ENCODE measurements around the gene DCPS. TPM values are rescaled to one million over a fixed set of nuclear protein-coding genes. Genes with fewer than 3 reads are reported as not detected.

DCPS gene
- total RNA-seq, 1 experiment from 2014 or later: 25.6 TPM

- TF ChIP-seq ATF3 (IDR thresholded peaks at IDR 0.05) (no peak), POLR2AphosphoS5 (IDR thresholded peaks at IDR 0.05; ENCODE audit: low read depth, low read length) (no peak), POLR2A (IDR thresholded peaks at IDR 0.05; ENCODE audit: borderline replicate concordance, extremely low read depth, insufficient read depth, insufficient read length) (no peak), RAD21 (IDR thresholded peaks at IDR 0.05; ENCODE audit: low read depth) (no peak), CBX3 (IDR thresholded peaks at IDR 0.05; ENCODE audit: low read depth) (no peak)
- ATAC-seq (no peak), DNase-seq (ENCODE audit: low read depth, low spot score) (no peak)
- Histone ChIP-seq H3K27me3 (ENCODE audit: insufficient read depth, low read length) (no peaks in the 10 kb centered on the region), H3K9ac (ENCODE audit: low read length) (no peak overlapping the region), H3K4me2 (ENCODE audit: low read length) (no peak overlapping the region), H4K20me1 (ENCODE audit: insufficient read depth) (no peaks in the 10 kb centered on the region), H3K4me3 (replicated peaks in 1 of 2; ENCODE audit: low read depth in 1 of 2, low read length in 2 of 2) (no peak overlapping the region), H3K9me2 (ENCODE audit: insufficient read depth) (no peaks in the 10 kb centered on the region), H3K4me1 (ENCODE audit: control insufficient read depth in 1 of 2, insufficient read depth in 2 of 2, low read length in 2 of 2) (peaks cover 0 to 6% of the 10 kb centered on the region in 2 experiments; a peak in 2 of 4 replicates), H3K27ac (ENCODE audit: low read depth, low read length) (no peak overlapping the region), H3K9me3 (ENCODE audit: control insufficient read depth in 1 of 2, insufficient read depth in 1 of 2, low read depth in 1 of 2, low read length in 2 of 2) (no peaks in the 10 kb centered on the region), H3K79me2 (ENCODE audit: insufficient read depth, low read length) (no peaks in the 10 kb centered on the region), H3K36me3 (ENCODE audit: control insufficient read depth in 1 of 2, insufficient read depth in 2 of 2, low read length in 2 of 2) (no peaks in the 10 kb centered on the region), H2AFZ (ENCODE audit: low read depth, low read length, poor library complexity, severe bottlenecking) (no peak overlapping the region)
- RAD21 ChIA-PET (ENCODE audit: low non-redundant PET in 1 of 2, low total read pairs in 2 of 2, uncharacterized antibody in 2 of 2, unreplicated experiment in 2 of 2): no interaction called here
- CTCF ChIA-PET: no interaction called here
- POLR2A ChIA-PET: no interaction called here
- intact Hi-C loops (cut with micrococcal nuclease): no loop called here
- BruUV-seq (replicated peaks): no TSS peak
Observed at GRCh38 chr11:126375726-126376125, 71.9 kb downstream of the DCPS start.

- Histone ChIP-seq H3K9me2 (ENCODE audit: insufficient read depth) (no peaks in the 10 kb centered on the region), H3K4me2 (ENCODE audit: low read length) (no peak overlapping the region), H3K9ac (ENCODE audit: low read length) (no peak overlapping the region), H3K27me3 (ENCODE audit: insufficient read depth, low read length) (no peaks in the 10 kb centered on the region), H2AFZ (ENCODE audit: low read depth, low read length, poor library complexity, severe bottlenecking) (no peak overlapping the region), H3K36me3 (ENCODE audit: control insufficient read depth in 1 of 2, insufficient read depth in 2 of 2, low read length in 2 of 2) (no peaks in the 10 kb centered on the region), H3K4me1 (ENCODE audit: control insufficient read depth in 1 of 2, insufficient read depth in 2 of 2, low read length in 2 of 2) (no peaks in the 10 kb centered on the region), H3K27ac (ENCODE audit: low read depth, low read length) (no peak overlapping the region), H3K79me2 (ENCODE audit: insufficient read depth, low read length) (no peaks in the 10 kb centered on the region), H3K4me3 (replicated peaks in 1 of 2; ENCODE audit: low read depth in 1 of 2, low read length in 2 of 2) (no peak overlapping the region), H3K9me3 (ENCODE audit: control insufficient read depth in 1 of 2, insufficient read depth in 1 of 2, low read depth in 1 of 2, low read length in 2 of 2) (no peaks in the 10 kb centered on the region), H4K20me1 (ENCODE audit: insufficient read depth) (no peaks in the 10 kb centered on the region)
- BruUV-seq (replicated peaks): no TSS peak
- RAD21 ChIA-PET (ENCODE audit: low non-redundant PET in 1 of 2, low total read pairs in 2 of 2, uncharacterized antibody in 2 of 2, unreplicated experiment in 2 of 2): no interaction called here
- intact Hi-C loops (cut with micrococcal nuclease): no loop called here
- POLR2A ChIA-PET: no interaction called here
- TF ChIP-seq RAD21 (IDR thresholded peaks at IDR 0.05; ENCODE audit: low read depth) (no peak), ATF3 (IDR thresholded peaks at IDR 0.05) (no peak), CTCF (IDR thresholded peaks at IDR 0.05 in 2 of 3, conservative IDR thresholded peaks at IDR 0.05 in 1 of 3; ENCODE audit: borderline replicate concordance in 1 of 3, insufficient read depth in 1 of 3, low read depth in 2 of 3, low read length in 2 of 3) (no peak), MAX (IDR thresholded peaks at IDR 0.05) (no peak), SP1 (IDR thresholded peaks at IDR 0.05; ENCODE audit: low read depth) (no peak), ELF1 (IDR thresholded peaks at IDR 0.05; ENCODE audit: borderline replicate concordance, low read depth) (no peak), FOSL1 (IDR thresholded peaks at IDR 0.05; ENCODE audit: low read depth) (no peak), TCF7L2 (IDR thresholded peaks at IDR 0.05; ENCODE audit: borderline replicate concordance, extremely low read depth, insufficient read depth, insufficient read length) (no peak)
- CTCF ChIA-PET: no interaction called here
- ATAC-seq: no peak
- no peak for DNase-seq (ENCODE audit: low read depth, low spot score)
Observed at GRCh38 chr11:126378763-126379162, 74.9 kb downstream of the DCPS start.
